Eye (tissue), 1 donor: ENCODE measurements around the gene AVEN.

ENCODE experiments used
- DNase-seq: peaks from one replicate; pipeline ENCODE4 v3.0.0-alpha.2; 2015

The AVEN gene

GRCh38 chr15:33907326-33907725 is 131.7 kb downstream of the AVEN start:
- no peak for DNase-seq

GRCh38 chr15:33903661-33904060 is 135.3 kb downstream of the AVEN start:
- DNase-seq = no peak

GRCh38 chr15:33902043-33902442 is 137.0 kb downstream of the AVEN start:
- no peak for DNase-seq

GRCh38 chr15:33894193-33894592 is 144.8 kb downstream of the AVEN start:
- DNase-seq = no peak

- peak; percentile 7 for DNase-seq
These were observed 150.8 kb downstream of the AVEN start for GRCh38 chr15:33888176-33888575.

GRCh38 chr15:33882921-33883320 is 156.1 kb downstream of the AVEN start:
- no peak for DNase-seq

GRCh38 chr15:33874156-33874555 is 164.8 kb downstream of the AVEN start:
- DNase-seq = no peak

- DNase-seq = no peak
These were observed 166.4 kb downstream of the AVEN start for GRCh38 chr15:33872416-33873106.

GRCh38 chr15:33871980-33872379 is 167.0 kb downstream of the AVEN start:
- no peak for DNase-seq

GRCh38 chr15:33866101-33866737 is 172.8 kb downstream of the AVEN start:
- no peak for DNase-seq

- no peak for DNase-seq
These were observed 173.6 kb downstream of the AVEN start for GRCh38 chr15:33865416-33865815.

GRCh38 chr15:33864360-33865075 is 174.5 kb downstream of the AVEN start:
- no peak for DNase-seq

- no peak for DNase-seq
These were observed 178.2 kb downstream of the AVEN start for GRCh38 chr15:33860754-33861153.

GRCh38 chr15:33859992-33860545 is 178.9 kb downstream of the AVEN start:
- no peak for DNase-seq

GRCh38 chr15:33858836-33859235 is 180.2 kb downstream of the AVEN start:
- no peak for DNase-seq

- no peak for DNase-seq
These were observed 181.3 kb downstream of the AVEN start for GRCh38 chr15:33857726-33858125.

- DNase-seq = no peak
These were observed 186.4 kb downstream of the AVEN start for GRCh38 chr15:33852570-33852969.

- no peak for DNase-seq
These were observed 186.9 kb downstream of the AVEN start for GRCh38 chr15:33852094-33852493.

- DNase-seq = no peak
These were observed 187.9 kb downstream of the AVEN start for GRCh38 chr15:33851079-33851478.

GRCh38 chr15:33848011-33848410 is 191.0 kb downstream of the AVEN start:
- DNase-seq = no peak

GRCh38 chr15:33846862-33847261 is 192.1 kb downstream of the AVEN start:
- DNase-seq = no peak

- DNase-seq = no peak
These were observed 192.9 kb downstream of the AVEN start for GRCh38 chr15:33846142-33846541.

GRCh38 chr15:33844597-33844996 is 194.4 kb downstream of the AVEN start:
- no peak for DNase-seq

- no peak for DNase-seq
These were observed 194.8 kb downstream of the AVEN start for GRCh38 chr15:33844186-33844585.
